ENCODE measurements around the gene DBP. TPM values are rescaled to one million over a fixed set of nuclear protein-coding genes. Genes with fewer than 3 reads are reported as not detected.

Gene DBP
- total and polyA plus RNA-seq, 2 experiments from 2014 or later: 5.7 to 6.3 TPM

GRCh38 chr19:48618278-48618915 lies 18.8 kb downstream of the DBP start:
- Histone ChIP-seq H3K27ac (ENCODE audit: low read depth) (peak overlapping the region; percentile 99), H3K27me3 (ENCODE audit: insufficient read depth) (no peaks in the 10 kb centered on the region), H3K79me2 (replicated peaks; ENCODE audit: insufficient read depth) (peaks cover 40% of the 10 kb centered on the region), H3K4me2 (peak overlapping the region; percentile 99), H3F3A (replicated peaks; ENCODE audit: low read depth) (peaks cover 51% of the 10 kb centered on the region), H2AFZ (no peak overlapping the region), H3K36me3 (ENCODE audit: insufficient read depth) (peaks cover 32% of the 10 kb centered on the region), H4K20me1 (replicated peaks; ENCODE audit: insufficient read depth) (peaks cover 21% of the 10 kb centered on the region), H3K9me2 (ENCODE audit: insufficient read depth) (no peaks in the 10 kb centered on the region), H3K4me3 (peak overlapping the region; percentile 97), H3K4me1 (ENCODE audit: insufficient read depth) (peaks cover 41% of the 10 kb centered on the region)
- H3K27ac Mint-ChIP-seq: peak overlapping the region; percentile 98
- ATAC-seq (no peak), DNase-seq (ENCODE audit: low spot score) (no peak)
- peaks cover 54% of the 10 kb centered on the region for H3K36me3 Mint-ChIP-seq (ENCODE audit: low read depth)
- peak overlapping the region; percentile 93 for H3K4me3 Mint-ChIP-seq
- TF ChIP-seq JUNB (IDR thresholded peaks at IDR 0.05; ENCODE audit: unreplicated experiment): no peak
- TF ChIP-seq EZH2phosphoT487 (IDR thresholded peaks at IDR 0.05; ENCODE audit: unreplicated experiment): no peak
- no peak for TF ChIP-seq STAT1 (IDR thresholded peaks at IDR 0.05; ENCODE audit: unreplicated experiment)
- H3K4me1 Mint-ChIP-seq: peaks cover 51% of the 10 kb centered on the region
- no peaks in the 10 kb centered on the region; the same call in 1 of the 3 replicates for H3K9me3 Mint-ChIP-seq
- peaks cover 38% of the 10 kb centered on the region for H3K27me3 Mint-ChIP-seq (ENCODE audit: insufficient read depth, low read depth, poor library complexity)

- Histone ChIP-seq H3K79me2 (replicated peaks; ENCODE audit: insufficient read depth) (peaks cover 40% of the 10 kb centered on the region), H3K9me2 (ENCODE audit: insufficient read depth) (no peaks in the 10 kb centered on the region), H3K36me3 (ENCODE audit: insufficient read depth) (peaks cover 32% of the 10 kb centered on the region), H3K4me2 (peak overlapping the region; percentile 99), H3K4me1 (ENCODE audit: insufficient read depth) (peaks cover 39% of the 10 kb centered on the region), H3K27ac (ENCODE audit: low read depth) (peak overlapping the region; percentile 99), H3K27me3 (ENCODE audit: insufficient read depth) (no peaks in the 10 kb centered on the region), H4K20me1 (replicated peaks; ENCODE audit: insufficient read depth) (peaks cover 21% of the 10 kb centered on the region), H3F3A (replicated peaks; ENCODE audit: low read depth) (peaks cover 52% of the 10 kb centered on the region), H3K4me3 (peak overlapping the region; percentile 97), H2AFZ (no peak overlapping the region)
- DNase-seq (ENCODE audit: low spot score): no peak
- peak overlapping the region; percentile 93 for H3K4me3 Mint-ChIP-seq
- peak overlapping the region; percentile 98 for H3K27ac Mint-ChIP-seq
- peaks cover 50% of the 10 kb centered on the region for H3K4me1 Mint-ChIP-seq
- H3K27me3 Mint-ChIP-seq (ENCODE audit: insufficient read depth, low read depth, poor library complexity): peaks cover 37% of the 10 kb centered on the region
- no peak for ATAC-seq
- H3K9me3 Mint-ChIP-seq: no peaks in the 10 kb centered on the region; the same call in 1 of the 3 replicates
- no peak for TF ChIP-seq NANOG (IDR thresholded peaks at IDR 0.05; ENCODE audit: borderline replicate concordance)
- peaks cover 50% of the 10 kb centered on the region for H3K36me3 Mint-ChIP-seq (ENCODE audit: low read depth)
These were observed 19.8 kb downstream of the DBP start for GRCh38 chr19:48617146-48617937.

GRCh38 chr19:48616491-48617056 lies 20.6 kb downstream of the DBP start:
- H3K4me2 ChIP-seq: peak overlapping the region; percentile 99
- peak overlapping the region; percentile 93 for H3K4me3 Mint-ChIP-seq
- peaks cover 40% of the 10 kb centered on the region for H3K79me2 ChIP-seq (replicated peaks; ENCODE audit: insufficient read depth)
- no peaks in the 10 kb centered on the region for H3K9me2 ChIP-seq (ENCODE audit: insufficient read depth)
- H3F3A ChIP-seq (replicated peaks; ENCODE audit: low read depth): peaks cover 52% of the 10 kb centered on the region
- peak overlapping the region; percentile 99 for H3K27ac ChIP-seq (ENCODE audit: low read depth)
- peaks cover 53% of the 10 kb centered on the region for H3K36me3 Mint-ChIP-seq (ENCODE audit: low read depth)
- peak overlapping the region; percentile 98 for H3K27ac Mint-ChIP-seq
- H3K9me3 Mint-ChIP-seq: no peaks in the 10 kb centered on the region; the same call in 1 of the 3 replicates
- H4K20me1 ChIP-seq (replicated peaks; ENCODE audit: insufficient read depth): peaks cover 21% of the 10 kb centered on the region
- H3K4me3 ChIP-seq: peak overlapping the region; percentile 97
- no peak overlapping the region for H2AFZ ChIP-seq
- peaks cover 42% of the 10 kb centered on the region for H3K27me3 Mint-ChIP-seq (ENCODE audit: insufficient read depth, low read depth, poor library complexity)
- H3K4me1 Mint-ChIP-seq: peaks cover 50% of the 10 kb centered on the region
- DNase-seq (ENCODE audit: low spot score) (no peak), ATAC-seq (no peak)
- peaks cover 32% of the 10 kb centered on the region for H3K36me3 ChIP-seq (ENCODE audit: insufficient read depth)
- peaks cover 39% of the 10 kb centered on the region for H3K4me1 ChIP-seq (ENCODE audit: insufficient read depth)
- H3K27me3 ChIP-seq (ENCODE audit: insufficient read depth): no peaks in the 10 kb centered on the region
- TF ChIP-seq ZNF462 (CRISPR knock-in tag; IDR thresholded peaks at IDR 0.05): no peak
- TF ChIP-seq ZNF331 (CRISPR knock-in tag; IDR thresholded peaks at IDR 0.05; ENCODE audit: low read depth): no peak
- no peak for TF ChIP-seq POLR2AphosphoS5 (IDR thresholded peaks at IDR 0.05; ENCODE audit: low read depth)
- no peak for TF ChIP-seq EZH2phosphoT487 (IDR thresholded peaks at IDR 0.05; ENCODE audit: unreplicated experiment)
- TF ChIP-seq STAT1 (IDR thresholded peaks at IDR 0.05; ENCODE audit: unreplicated experiment): no peak

Measured in GM23338 (cell line).